Stimulated activated CD4-positive, alpha-beta T cell treated with anti-CD3 and anti-CD28 coated beads, Interleukin-2, amount 100 ng/mL, for 4 hours (primary cell): ENCODE data around the gene CLCN7.
"Not testable (repeated sequence)": the region's sequence is repeated elsewhere in the genome, so short reads cannot be mapped to it uniquely, and the experiment has no call there.

Experiments
- DNase-seq: peaks from one replicate; pipeline ENCODE4 v3.0.0-alpha.2; 2020; ENCODE audit warnings: low read depth

The CLCN7 gene

DNA sequence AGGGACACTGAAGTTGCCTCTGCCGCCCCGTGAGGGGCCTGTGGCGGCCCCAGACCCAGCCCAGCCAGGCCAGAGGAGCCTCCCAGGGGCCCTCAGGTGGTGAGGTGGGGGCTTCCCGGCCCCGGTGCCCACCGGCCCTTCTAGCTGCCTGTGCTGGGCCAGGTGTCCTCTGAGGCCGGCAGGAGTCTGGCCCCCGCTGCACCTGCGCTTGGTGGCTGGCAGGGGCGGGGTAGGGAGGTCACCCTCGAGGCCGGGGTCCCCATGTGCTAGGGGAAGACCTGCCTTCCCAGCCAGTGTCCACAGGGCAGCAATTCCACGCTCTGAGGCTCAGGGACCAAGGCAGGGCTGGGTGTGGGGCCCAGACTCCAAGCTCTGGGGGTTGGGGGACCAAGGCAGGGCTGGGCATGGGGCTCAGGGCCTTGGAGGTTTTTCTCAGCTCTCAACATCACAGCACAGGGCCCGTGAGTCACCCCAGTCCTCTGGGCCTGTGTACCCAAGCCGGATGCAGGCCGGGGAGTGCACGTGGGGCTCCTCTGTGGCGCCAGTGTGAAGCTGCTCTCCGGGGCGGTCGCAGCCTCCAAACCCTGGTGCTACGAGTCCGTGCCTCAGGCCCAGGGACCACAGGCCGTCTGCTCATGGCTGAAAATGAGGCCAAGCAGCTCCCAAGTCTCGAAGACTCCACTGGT is 29.2 kb downstream of the CLCN7 start:
- no peak for DNase-seq

DNA sequence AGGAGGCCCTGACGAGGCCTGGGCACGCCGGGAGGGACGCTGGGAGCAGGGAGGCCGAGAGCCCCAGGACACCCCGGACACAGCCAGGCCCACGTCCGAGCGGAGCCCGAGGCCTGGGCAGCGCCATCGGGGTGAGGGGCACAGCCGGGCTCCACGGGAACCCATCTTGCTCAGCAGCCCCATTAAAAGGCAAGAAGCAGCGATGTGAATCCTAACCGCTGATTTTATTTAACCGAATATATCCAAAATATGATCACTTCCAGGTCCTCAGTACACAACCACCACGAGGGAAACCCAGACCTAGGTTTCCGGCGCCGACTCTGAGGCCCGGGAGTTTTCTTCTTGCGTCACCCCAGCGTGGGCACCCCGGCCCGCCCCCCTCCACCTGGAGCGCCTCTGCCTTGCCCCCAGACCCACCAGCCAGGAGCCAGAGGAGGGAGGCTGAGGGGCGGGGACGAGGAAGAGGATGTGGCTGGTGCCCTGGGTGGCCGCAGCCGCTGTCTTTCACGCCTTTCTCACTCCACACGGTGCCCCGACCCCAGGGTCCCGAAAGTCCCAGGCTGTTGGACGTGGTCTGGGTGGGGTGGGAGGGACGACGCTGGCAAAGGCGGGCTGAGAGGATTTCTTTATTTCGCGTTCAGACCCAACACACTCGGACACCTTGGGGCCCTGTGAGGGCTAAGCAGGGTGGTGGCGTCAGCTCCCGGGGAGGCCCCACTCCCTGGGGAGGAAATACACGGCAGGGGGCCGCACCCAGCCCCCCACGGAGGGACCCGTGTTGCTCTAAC is 29.9 kb downstream of the CLCN7 start:
- no peak for DNase-seq

DNA sequence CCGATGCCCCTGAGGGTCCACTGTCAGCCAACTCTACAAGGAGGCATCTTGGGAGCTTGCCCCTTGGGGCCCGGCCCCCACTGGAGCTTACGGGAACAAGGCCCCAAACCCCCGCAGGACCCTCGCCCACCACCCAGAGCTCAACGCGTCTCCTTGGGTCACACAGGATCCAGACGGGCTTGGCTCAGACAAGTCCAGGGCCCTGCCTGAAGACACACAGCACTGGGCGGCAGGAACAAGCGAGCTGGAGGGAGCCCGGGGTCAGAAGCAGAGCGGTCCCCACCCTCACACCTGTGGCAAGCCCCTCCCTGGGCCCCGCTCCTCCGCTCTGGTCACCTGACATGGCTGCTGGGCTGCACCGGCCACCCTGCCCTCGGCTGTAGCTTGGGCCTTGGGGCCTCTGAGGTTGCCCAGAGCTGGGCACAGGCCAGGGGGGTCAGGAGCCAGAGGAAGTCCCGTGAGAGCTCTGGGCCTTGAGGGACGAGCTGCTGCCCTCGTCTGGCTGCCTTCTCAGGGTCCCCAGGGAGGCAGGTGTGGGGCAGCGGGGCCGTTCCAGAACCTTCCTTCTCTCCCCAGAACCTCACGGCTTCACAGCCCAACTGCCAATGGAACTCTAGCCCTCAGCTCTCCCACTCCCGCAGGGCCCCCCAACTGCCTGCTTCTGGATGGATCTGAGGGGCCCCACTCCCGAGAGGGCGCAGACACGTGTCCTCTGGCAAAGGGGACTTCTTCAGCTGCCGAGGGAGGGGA is 30.7 kb downstream of the CLCN7 start, which contains the start of gene CCDC154:
CCDC154 (minus strand) TSS at position 577 of the 750 bp plus-strand sequence; CDS start at position 343, 234 bp downstream.
- DNase-seq = no peak

DNA sequence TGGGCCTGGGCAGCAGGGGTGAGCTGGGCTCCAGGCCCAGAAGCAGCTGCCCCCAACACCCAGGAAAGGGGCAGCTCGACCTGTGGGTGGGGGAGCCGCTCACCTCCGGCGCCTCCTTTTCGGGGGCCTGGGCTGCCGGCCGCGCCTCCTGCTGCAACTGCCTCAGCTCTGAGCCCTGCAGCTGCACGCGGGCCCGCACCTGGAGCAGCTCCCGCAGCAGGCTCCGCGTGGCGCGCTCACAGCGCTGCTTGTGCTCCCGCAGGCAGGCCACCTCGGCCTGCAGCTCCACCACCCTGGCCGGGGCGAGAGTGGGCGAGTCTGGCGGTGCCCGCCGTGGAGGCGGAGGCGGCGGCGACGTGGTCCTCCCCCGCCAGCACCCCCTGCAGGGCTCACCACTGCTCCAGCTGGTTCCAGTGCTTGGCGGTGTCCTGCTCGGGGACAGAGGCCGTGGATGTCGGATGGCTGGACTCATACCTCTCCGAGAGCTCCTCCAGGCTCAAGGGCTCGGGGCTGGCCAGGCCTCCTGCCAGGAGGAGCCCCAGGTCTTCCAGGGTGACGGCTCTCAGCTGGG is 31.3 kb downstream of the CLCN7 start:
- no peak for DNase-seq

DNA sequence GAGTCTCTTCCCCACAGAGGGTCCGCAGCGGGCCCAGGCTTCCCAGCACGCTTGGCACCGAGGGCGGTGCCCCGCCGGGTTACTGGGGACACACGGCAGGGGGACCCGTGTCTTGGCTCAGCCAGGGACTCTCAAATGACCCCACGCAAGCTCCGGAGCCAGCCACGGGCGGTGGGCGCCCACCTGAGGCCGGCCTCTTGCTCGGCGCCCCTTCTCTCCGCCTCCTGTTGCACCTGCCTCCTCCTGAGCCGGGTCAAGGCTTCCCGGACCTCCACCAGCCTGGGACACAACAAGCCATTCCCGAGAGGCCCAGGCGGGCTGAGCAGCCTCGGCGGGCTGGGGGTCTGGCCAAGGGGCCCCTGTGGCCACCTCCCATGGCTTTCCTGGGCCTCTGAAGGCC is 32.1 kb downstream of the CLCN7 start:
- DNase-seq = no peak

DNA sequence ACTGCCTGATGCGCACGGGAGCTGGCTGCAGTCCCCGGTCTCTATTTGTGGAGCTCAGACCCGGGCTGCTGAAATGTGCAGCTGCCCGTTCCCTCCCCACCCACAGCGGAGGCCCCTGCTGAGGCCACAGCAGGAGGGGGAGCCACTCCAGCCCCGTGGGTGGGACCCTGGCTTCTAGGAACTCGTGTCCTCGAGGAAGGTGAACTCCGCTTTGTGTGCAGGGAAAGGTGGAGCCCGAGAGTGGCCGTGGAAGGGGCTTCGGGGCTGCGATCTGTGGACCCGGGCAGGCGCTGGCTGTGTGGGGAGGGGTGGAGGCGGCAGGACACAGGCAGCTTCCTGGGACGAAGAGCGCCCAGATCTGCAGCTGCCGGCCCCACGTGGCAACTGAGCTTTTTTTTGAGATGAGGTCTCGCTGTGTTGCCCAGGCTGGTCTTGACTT is 33.4 kb downstream of the CLCN7 start:
- no peak for DNase-seq

DNA sequence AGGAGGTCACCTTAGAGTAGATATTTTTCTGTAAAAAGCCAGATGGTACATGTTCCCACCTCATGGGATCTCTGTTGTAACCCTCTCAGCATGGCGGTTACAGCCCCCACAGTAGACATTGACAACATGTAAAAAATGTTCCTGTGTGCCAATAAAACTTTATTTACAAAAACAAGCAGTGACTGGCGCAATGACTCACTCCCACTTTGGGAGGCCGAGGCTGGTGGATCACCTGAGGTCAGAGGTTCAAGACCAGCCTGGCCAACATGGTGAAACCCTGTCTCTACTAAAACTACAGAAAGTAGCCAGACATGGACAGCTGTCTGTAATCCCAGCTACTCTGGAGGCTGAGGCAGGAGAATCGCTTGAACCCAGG is 35.1 kb downstream of the CLCN7 start:
- not testable (repeated sequence) for DNase-seq

DNA sequence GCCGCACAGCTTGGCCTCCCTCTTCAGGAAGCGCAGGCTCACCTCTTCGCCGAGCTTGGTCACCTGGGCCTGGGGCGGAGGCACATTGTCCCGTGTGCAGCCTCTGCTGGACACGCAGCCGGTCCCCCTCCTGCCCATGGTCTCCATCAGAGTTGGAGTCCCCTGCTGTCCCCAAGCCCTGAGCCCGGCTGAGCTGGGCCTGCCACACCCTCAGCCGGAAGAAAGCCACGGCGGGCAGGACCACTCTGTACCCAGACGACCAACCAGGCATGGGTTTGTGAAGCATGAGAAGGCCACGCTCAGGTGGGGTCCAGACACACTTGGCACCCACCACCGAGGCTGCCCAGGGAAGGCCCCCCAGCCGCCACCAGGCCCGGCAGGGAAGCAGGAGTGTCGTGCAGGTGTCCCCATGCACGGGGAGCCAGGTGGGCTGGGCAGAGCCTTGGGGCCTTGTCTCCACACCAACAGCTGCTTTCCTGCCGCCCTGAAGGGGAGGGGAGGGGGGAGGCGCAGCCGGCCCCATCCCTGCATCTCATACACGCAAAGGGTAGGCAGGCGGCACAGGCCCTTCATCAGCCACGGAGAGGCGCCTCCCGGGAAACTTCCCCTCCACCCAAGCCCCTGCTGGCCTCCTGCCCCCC is 35.6 kb downstream of the CLCN7 start:
- DNase-seq = no peak

DNA sequence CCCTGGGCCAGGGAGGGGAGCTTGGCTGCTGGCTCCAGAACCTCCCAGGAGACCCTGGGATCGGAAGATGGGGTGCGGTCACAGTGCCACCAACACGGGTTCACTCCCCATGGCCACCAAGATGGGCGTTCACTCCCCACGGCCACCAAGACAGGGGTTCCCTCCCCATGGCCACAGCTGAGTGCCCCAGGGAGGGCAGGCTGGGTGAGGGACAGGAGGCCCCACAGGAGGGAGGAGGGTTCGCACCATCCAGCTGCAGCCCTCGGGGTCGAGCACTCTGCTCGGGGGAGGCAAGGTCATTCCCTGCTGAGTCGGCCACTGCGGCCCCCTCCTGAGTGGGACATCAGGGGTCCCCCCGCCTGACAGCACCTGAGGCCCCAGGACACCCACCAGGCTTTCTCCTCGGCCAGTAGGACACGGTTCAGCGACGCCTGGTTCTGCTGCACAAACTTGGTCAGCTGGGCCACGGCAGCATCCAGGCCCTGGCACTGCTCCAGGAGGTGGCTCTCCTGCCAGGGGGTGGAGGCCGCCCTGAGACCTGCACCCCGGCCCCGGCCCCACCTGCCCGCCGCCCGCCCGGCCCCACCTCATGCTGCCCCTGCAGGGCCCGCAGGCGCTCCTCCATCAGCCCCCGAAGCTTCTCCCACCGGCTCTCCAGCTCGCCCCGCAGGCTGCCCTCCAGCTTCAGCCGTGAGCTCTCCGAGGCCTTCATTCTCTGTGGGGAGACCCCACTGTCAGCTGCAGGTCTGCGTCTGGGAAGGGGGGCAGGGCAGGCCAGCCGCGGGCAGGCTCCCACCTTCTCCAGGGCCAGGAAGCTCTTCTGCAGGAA is 36.4 kb downstream of the CLCN7 start:
- DNase-seq = no peak

DNA sequence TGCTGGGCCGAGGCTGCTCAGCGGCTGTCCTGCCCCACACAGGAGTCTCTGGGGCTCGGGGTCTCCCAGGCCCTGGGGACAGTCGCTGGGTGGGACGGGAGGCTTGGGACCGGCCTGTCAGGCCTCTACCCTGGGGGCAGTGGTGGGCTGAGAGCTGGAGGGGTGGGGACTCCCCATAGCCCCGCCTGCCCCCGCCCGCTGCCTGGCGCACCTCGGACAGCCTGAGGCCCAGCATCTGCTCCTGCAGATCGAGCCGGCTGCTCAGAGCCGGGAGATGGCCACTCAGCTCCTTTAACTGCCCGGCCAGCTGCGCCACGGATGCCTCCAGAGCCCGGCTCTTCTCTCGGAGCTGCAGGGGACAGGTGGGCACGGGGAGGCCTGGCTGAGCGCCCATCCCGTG is 37.2 kb downstream of the CLCN7 start:
- DNase-seq = no peak

DNA sequence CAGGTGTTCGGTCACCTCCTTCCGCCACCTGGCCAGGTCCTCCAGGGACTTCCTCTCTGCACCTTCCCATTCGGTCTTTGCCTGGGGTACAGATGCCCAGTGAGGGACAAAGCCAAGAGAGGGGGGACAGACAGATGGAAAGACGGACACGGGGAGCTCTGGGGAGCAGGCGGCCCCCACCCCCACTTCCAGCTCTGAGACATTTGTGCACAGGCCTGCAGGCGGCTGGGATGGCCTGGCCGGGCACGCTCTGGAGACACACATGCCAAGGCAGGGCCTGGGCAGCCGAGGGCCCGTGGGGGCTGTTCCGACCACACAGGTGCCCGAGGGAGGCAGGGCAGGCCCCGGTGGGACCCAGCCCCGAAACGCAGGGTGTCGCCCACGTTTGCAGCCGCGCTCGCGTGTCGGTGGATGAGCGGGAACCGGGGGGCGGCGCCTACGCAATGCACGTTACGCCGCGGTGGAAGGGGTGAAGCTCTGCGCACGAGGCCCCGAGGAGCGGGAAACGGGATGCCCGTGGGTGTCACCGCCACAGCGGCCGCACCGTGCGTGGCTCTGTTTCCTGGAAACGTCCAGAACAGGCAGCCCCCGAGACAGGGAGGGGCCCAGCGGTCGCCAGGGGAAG is 38.0 kb downstream of the CLCN7 start:
- no peak for DNase-seq

DNA sequence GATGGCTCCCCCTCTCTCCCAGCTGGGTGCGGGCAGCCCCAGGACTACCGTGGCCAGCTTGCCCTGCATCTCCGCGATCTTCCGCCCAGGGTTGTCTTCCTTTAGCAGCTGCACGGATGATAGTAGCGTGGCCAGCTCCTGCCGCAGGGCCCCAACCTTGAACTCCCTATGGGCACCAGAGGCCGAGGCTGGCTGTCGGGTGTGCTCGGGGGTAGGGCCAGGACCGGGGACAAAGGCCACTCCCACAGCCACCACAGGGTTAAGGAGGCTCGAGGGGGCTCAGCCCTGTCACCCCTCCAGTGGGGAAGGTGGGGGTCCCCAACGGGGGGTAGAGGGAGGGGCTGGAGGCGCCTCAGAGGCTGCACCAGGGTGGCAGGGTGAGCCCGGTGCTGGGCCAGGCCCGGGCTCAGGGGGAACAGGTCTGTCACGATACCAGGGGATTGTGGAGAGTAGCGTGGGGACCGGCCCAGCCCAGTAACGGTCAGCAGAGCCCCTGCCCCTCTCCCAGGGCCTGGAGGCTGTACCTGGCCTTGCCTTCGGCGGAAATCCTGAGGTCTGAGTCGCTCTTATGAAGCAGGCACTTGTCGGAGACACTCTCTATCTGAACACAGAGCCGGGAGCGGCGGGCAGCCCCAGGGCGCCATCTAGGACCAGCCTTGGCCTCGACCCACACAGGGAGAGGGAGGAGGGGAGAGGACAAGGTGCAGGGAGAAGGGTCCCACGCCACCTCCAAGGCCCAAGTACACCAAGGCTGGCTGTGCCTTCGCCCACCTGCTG is 38.7 kb downstream of the CLCN7 start:
- no peak for DNase-seq

DNA sequence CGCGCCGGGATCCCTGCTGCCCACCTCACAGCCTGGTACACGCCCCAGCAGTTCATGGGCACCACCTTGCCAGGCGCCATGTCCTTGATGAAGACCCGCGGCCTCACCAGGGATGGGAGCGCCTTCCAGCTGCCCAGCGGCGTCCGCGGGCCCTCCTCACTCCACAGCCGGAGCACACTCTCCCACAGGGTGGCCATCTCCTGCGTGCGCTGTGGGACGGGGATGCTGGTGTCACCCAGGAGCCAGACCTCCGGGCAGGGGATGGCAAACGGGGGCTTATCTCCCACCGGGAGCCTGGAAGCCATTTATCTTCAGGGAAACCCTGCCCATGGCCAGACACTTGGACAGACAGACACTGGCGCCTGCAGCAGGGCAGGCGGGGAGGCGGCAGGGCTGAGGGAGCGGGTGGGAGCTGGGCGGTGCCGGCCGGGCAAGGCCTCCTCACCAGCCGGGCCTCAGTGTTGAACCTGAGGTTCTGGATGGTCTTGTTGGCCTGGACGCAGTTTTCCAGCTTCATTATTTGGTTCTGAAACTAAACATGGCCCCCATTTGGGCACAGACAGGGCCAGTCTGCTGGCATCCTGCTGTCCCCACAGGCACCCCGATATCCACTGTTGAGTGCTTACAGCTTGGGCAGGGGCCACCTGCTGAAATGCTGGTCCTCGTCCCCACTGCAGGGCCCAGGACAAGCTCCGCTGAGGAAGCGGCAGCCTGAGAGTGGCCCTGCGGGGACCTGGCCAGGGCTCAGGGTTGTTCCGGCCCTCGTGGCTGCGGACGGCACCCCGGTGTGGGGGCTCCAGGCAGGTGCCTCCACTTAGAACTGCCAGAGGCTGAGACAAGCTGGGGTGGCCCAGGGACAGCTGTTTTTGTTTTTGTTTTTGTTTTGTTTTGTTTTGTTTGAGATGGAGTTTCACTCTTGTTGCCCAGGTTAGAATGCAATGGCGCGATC is 39.9 kb downstream of the CLCN7 start:
- DNase-seq = no peak

DNA sequence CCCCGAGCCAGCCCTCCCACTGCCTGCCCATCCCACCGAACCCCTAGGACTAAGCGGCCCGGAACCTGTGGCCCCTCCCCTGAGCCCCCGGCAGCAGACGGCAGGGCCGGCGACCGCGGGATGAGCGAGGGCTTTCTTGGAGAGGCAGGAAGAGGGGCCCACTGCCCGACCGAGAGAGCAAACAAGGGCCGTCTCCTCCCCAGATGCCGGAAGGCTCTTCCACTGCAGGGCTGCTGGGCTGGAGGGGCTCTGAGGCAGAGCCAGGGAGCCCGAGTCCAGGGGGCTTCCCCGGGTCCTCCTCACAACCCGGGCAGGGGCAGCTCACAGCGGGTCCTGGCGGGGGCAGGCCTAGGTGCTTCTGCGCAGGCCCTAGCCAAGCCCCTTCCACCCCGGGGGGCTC is 41.1 kb downstream of the CLCN7 start:
- DNase-seq = no peak

DNA sequence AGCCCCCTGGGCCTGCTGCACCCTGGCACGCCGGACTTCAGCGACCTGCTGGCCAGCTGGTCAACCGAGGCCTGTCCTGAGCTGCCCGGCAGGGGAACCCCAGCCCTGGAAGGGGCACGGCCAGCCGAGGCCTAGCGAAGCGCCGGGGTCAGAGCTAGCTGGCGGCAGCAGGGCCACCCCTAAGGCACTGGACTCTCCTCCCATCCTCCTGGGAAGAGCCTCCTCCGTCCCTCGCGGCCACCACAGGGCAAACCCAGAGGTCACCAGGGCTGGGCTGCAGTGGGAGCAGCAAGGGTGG is 41.6 kb downstream of the CLCN7 start:
- DNase-seq = no peak

DNA sequence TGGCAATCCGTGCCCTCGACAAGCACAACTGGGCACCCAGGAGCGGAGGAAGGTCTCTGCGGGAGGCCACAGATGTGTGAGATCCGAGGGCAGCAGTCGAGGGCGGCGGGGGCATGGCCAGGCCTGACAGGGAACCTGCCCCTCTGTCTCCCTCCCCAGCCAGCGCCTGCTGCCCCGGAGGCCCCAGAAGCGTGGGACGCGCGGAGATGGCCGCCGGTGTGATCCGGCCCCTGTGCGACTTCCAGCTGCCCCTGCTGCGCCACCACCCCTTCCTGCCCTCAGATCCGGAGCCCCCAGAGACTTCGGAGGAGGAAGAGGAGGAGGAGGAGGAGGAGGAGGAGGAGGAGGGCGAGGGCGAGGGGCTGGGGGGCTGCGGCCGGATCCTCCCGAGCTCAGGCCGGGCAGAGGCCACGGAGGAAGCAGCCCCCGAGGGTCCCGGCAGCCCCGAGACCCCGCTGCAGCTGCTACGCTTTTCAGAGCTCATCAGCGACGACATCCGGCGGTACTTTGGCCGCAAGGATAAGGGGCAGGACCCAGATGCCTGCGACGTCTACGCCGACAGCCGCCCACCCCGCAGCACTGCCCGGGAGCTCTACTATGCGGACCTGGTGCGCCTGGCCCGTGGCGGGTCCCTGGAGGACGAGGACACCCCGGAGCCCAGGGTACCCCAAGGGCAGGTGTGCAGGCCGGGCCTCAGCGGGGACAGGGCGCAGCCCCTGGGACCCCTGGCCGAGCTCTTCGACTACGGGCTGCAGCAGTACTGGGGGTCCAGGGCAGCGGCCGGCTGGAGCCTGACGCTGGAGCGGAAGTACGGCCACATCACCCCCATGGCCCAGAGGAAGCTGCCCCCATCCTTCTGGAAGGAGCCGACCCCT is 42.2 kb downstream of the CLCN7 start:
- DNase-seq = no peak

DNA sequence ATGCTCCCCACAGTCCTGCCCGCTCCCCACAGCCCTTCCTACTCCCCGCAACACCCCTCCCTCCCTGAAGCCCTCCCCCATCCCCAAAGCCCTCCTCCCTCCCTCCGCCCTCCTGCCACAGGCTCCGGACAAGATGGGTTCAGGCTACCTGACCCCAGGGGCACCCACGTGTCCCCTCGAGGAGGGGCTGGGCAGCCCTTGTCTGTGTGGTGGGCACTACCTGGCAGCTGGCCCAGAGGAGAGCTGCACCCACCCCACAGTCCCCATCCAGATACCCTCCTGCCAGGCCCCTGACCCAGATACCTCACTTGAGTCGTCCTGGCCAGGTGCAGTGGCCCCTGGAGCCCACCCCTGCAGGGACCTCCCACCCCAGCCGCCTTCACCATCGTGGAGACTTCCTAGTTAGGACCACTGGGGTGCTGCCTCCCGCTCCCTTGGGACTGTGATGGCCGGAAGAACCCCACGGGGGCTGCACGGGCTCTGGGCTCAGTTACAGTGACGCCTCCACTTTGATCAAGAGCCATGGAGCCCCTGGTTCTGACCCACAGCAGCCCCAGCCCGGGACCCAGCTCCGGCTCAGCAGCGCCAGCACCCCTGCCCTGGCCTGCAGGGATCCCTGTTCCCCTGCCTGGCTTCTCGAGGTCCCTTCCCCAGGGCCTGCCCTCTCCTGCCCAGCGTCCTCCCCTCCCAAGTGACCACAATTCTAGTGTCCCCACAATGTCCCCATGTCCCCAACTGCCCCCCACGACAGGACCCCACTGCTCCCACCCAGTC is 43.1 kb downstream of the CLCN7 start:
- no peak for DNase-seq
